ENCODE results near the gene TOB1. TPM values are rescaled to one million over a fixed set of nuclear protein-coding genes. Genes with fewer than 3 reads are reported as not detected.

The TOB1 gene
- total RNA-seq, 4 donors from 2014 or later = 48.6 to 142 (median 81.3) TPM

DNA sequence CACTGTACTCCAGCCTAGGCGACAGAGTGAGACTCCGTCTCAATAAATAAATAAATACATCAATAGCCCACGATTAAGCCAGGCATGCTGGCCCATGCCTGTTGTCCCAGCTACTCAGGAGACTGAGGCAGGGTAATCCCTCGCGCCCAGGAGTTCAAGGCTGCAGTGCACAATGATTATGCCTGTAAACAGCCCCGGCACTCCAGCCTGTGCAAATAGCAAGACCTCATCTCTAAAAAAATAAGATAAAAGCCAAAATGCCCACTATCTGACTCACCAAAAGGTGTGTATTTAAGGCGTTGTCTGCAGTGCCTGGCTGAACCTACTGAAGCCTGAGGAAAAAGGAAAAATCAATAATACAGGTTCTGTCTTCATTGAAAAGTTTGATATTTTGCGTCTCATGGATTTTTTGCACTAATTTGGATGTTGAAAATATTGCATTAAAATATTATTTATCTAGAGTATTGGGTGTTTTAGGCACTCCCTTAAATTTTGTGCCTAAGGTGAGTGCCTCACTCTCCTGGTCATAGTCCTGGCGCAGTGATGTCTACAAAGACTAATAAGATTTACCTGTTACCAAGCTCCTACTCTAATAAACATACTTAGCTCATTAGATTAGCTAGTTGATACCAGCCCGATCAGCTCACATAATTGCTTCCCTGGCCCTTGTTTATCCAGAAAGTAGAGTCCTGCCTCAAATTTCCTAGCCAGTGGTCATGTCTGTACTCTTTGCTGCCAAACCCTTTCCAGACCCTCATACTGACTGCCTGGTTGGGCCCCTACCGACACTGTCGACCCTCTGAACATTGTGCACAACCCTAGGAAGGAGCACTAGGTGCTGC is 24.7 kb upstream of the TOB1 start:
- no peak for TF ChIP-seq POLR2A (IDR thresholded peaks at IDR 0.05)
- no peak for TF ChIP-seq EP300 (IDR thresholded peaks at IDR 0.05)
- TF ChIP-seq, protein P1, sequence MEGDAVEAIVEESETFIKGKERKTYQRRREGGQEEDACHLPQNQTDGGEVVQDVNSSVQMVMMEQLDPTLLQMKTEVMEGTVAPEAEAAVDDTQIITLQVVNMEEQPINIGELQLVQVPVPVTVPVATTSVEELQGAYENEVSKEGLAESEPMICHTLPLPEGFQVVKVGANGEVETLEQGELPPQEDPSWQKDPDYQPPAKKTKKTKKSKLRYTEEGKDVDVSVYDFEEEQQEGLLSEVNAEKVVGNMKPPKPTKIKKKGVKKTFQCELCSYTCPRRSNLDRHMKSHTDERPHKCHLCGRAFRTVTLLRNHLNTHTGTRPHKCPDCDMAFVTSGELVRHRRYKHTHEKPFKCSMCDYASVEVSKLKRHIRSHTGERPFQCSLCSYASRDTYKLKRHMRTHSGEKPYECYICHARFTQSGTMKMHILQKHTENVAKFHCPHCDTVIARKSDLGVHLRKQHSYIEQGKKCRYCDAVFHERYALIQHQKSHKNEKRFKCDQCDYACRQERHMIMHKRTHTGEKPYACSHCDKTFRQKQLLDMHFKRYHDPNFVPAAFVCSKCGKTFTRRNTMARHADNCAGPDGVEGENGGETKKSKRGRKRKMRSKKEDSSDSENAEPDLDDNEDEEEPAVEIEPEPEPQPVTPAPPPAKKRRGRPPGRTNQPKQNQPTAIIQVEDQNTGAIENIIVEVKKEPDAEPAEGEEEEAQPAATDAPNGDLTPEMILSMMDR (IDR thresholded peaks at IDR 0.05) = no peak
- Histone ChIP-seq H3K36me3 (no peaks in the 10 kb centered on the region), H3K27me3 (no peaks in the 10 kb centered on the region), H3K9me3 (no peaks in the 10 kb centered on the region), H3K4me3 (no peak overlapping the region), H3K4me1 (peaks cover 0 to 19% (median 10%) of the 10 kb centered on the region in 4 donors), H3K27ac (peak overlapping the region in 1 of 4 donors; percentile 91)
- DNase-seq (ENCODE audit: low spot score in 2 of 2) = no peak
- 78 to 82% methylated on average over 12 of the region's 12 CpGs for WGBS, 2 donors

DNA sequence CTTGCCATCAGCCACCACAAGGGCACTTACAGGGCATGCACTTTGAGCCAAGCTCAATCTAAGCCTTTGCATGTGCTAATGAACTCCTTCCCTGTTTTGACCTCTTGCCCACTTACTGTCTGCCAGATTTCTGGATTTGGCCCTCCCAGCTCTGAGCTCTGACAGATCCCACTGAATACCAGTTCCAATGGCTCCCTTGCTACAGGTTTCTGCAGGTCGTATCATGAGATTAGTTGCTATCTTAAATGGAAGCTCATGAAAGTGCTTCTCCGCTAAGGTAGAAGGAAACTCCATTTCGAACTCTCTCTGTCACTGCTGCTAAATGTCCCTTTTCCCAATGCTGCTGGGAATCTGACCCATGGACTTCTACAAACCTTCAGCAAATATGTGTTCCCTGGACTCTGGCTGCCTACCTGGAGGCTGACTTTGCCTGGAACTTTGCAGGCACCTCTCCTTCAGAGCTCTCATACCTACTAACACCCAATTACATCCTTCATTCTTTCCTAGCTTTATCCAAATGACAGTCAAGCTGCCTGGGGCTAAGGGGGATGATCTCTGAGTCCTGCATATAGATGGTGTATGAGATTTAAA is 23.5 kb upstream of the TOB1 start:
- no peaks in the 10 kb centered on the region for H3K36me3 ChIP-seq
- H3K27ac ChIP-seq = no peak overlapping the region
- no peaks in the 10 kb centered on the region for H3K9me3 ChIP-seq
- H3K4me3 ChIP-seq = no peak overlapping the region
- 86% methylated on average over 3 of the region's 3 CpGs for WGBS, 2 donors
- TF ChIP-seq EP300 (IDR thresholded peaks at IDR 0.05) (no peak), POLR2A (IDR thresholded peaks at IDR 0.05) (no peak)
- TF ChIP-seq, protein P1 (IDR thresholded peaks at IDR 0.05) = no peak
- no peaks in the 10 kb centered on the region for H3K27me3 ChIP-seq
- no peak for DNase-seq (ENCODE audit: low spot score in 2 of 2)
- peaks cover 0 to 20% (median 10%) of the 10 kb centered on the region in 4 donors for H3K4me1 ChIP-seq

GRCh38 chr17:50887705-50888245 is 21.6 kb upstream of the TOB1 start:
- H3K27me3 ChIP-seq = no peaks in the 10 kb centered on the region
- H3K9me3 ChIP-seq = no peaks in the 10 kb centered on the region
- no peak for TF ChIP-seq POLR2A (IDR thresholded peaks at IDR 0.05)
- TF ChIP-seq EP300 (IDR thresholded peaks at IDR 0.05) = no peak
- TF ChIP-seq, protein P1 (IDR thresholded peaks at IDR 0.05) = no peak
- DNase-seq (ENCODE audit: low spot score in 2 of 2) = no peak
- H3K36me3 ChIP-seq = no peaks in the 10 kb centered on the region
- H3K4me3 ChIP-seq = no peak overlapping the region
- 92 to 93% methylated on average over 5 of the region's 5 CpGs for WGBS, 2 donors
- peak overlapping the region; percentile 21 to 74 (median 35) for H3K27ac ChIP-seq
- H3K4me1 ChIP-seq = peaks cover 0 to 31% (median 8%) of the 10 kb centered on the region in 4 donors

GRCh38 chr17:50884439-50885311 is 18.5 kb upstream of the TOB1 start:
- Histone ChIP-seq H3K36me3 (no peaks in the 10 kb centered on the region), H3K27me3 (no peaks in the 10 kb centered on the region), H3K27ac (peak overlapping the region in 3 of 4 donors; percentile 36 to 65 (median 63)), H3K4me3 (no peak overlapping the region), H3K4me1 (peaks cover 0 to 28% (median 3%) of the 10 kb centered on the region in 4 donors), H3K9me3 (peaks cover 0 to 5% (median 0%) of the 10 kb centered on the region in 4 donors)
- no peak for DNase-seq (ENCODE audit: low spot score in 2 of 2)
- TF ChIP-seq POLR2A (IDR thresholded peaks at IDR 0.05) = no peak
- TF ChIP-seq, protein P1 (IDR thresholded peaks at IDR 0.05) = no peak
- TF ChIP-seq EP300 (IDR thresholded peaks at IDR 0.05) = no peak
- 70% methylated on average over 5 to 8 of the region's 8 CpGs for WGBS, 2 donors
